IPS-20b (cell line): ENCODE results near the gene RMI2.
"Not testable (repeated sequence)": the region's sequence is repeated elsewhere in the genome, so short reads cannot be mapped to it uniquely, and the experiment has no call there.

Experiments
- H3K27ac ChIP-seq: one replicate; pipeline ENCODE4 v1.5.1; 2013; ENCODE audit warnings: low read length
- H3K27me3 ChIP-seq: 2 replicates; pipeline ENCODE4 v1.6.1; 2013; ENCODE audit warnings: mild to moderate bottlenecking, low read length, inconsistent platforms; ENCODE audit not compliant: insufficient read depth
- H3K36me3 ChIP-seq: 2 replicates; pipeline ENCODE4 v1.6.1; 2013; ENCODE audit warnings: low read depth, mild to moderate bottlenecking, inconsistent platforms, low read length, moderate library complexity; ENCODE audit not compliant: insufficient read depth
- H3K4me1 ChIP-seq: 2 replicates; pipeline ENCODE4 v1.6.1; 2013; ENCODE audit warnings: mild to moderate bottlenecking, control low read depth, inconsistent platforms, low read length, moderate library complexity; ENCODE audit not compliant: insufficient read depth
- H3K4me3 ChIP-seq: 2 replicates; pipeline ENCODE4 v1.5.1; 2013; ENCODE audit warnings: mild to moderate bottlenecking, low read length, inconsistent platforms
- H3K9ac ChIP-seq: 2 replicates; pipeline ENCODE4 v1.6.1; 2013; ENCODE audit warnings: low read depth, mild to moderate bottlenecking, inconsistent platforms, low read length, moderate library complexity
- H3K9me3 ChIP-seq: 2 replicates; pipeline ENCODE4 v1.6.1; 2013; ENCODE audit warnings: mild to moderate bottlenecking, low read depth, low read length, inconsistent platforms; ENCODE audit not compliant: insufficient read depth

RMI2 gene

GRCh38 chr16:11363927-11364258, 18.6 kb downstream of the RMI2 start:
- no peaks in the 10 kb centered on the region for H3K27me3 ChIP-seq
- H3K9ac ChIP-seq = no peak overlapping the region
- 0 out of 2 replicates have a peak, but pooled peaks cover 5% of the 10 kb centered on the region for H3K4me1 ChIP-seq
- H3K9me3 ChIP-seq = no peaks in the 10 kb centered on the region
- no peak overlapping the region for H3K4me3 ChIP-seq
- H3K36me3 ChIP-seq = no peaks in the 10 kb centered on the region
- no peak overlapping the region for H3K27ac ChIP-seq

GRCh38 chr16:11367483-11367906, 22.2 kb downstream of the RMI2 start:
- Histone ChIP-seq H3K27ac (no peak overlapping the region), H3K9me3 (no peaks in the 10 kb centered on the region), H3K4me1 (0 out of 2 replicates have a peak, but pooled peaks cover 5% of the 10 kb centered on the region), H3K4me3 (no peak overlapping the region), H3K27me3 (no peaks in the 10 kb centered on the region), H3K9ac (no peak overlapping the region; the same call in 1 of the 2 replicates), H3K36me3 (no peaks in the 10 kb centered on the region)

GRCh38 chr16:11370084-11370931, 25.0 kb downstream of the RMI2 start:
- Histone ChIP-seq H3K4me3 (no peak overlapping the region), H3K27ac (no peak overlapping the region), H3K9ac (no peak overlapping the region), H3K27me3 (no peaks in the 10 kb centered on the region), H3K4me1 (no peaks in the 10 kb centered on the region), H3K9me3 (no peaks in the 10 kb centered on the region), H3K36me3 (no peaks in the 10 kb centered on the region)

- H3K4me3 ChIP-seq, H3K27ac ChIP-seq, H3K9me3 ChIP-seq, H3K27me3 ChIP-seq, H3K36me3 ChIP-seq, H3K9ac ChIP-seq, H3K4me1 ChIP-seq: not testable (repeated sequence)
Measured at GRCh38 chr16:11370932-11371279, 25.6 kb downstream of the RMI2 start.

- Histone ChIP-seq H3K27ac (no peak overlapping the region), H3K36me3 (no peaks in the 10 kb centered on the region), H3K9ac (no peak overlapping the region), H3K9me3 (no peaks in the 10 kb centered on the region), H3K4me1 (no peaks in the 10 kb centered on the region), H3K4me3 (no peak overlapping the region), H3K27me3 (no peaks in the 10 kb centered on the region)
Measured at GRCh38 chr16:11372073-11372828, 27.0 kb downstream of the RMI2 start.

GRCh38 chr16:11372829-11373306, 27.6 kb downstream of the RMI2 start:
- H3K27me3 ChIP-seq = no peaks in the 10 kb centered on the region
- no peak overlapping the region for H3K9ac ChIP-seq
- no peak overlapping the region for H3K4me3 ChIP-seq
- H3K36me3 ChIP-seq = no peaks in the 10 kb centered on the region
- H3K4me1 ChIP-seq = no peaks in the 10 kb centered on the region
- H3K27ac ChIP-seq = no peak overlapping the region
- H3K9me3 ChIP-seq = no peaks in the 10 kb centered on the region

GRCh38 chr16:11374255-11374654, 29.0 kb downstream of the RMI2 start:
- H3K4me3 ChIP-seq = no peak overlapping the region
- no peaks in the 10 kb centered on the region for H3K36me3 ChIP-seq
- H3K27ac ChIP-seq = no peak overlapping the region
- no peak overlapping the region for H3K9ac ChIP-seq
- H3K4me1 ChIP-seq = no peaks in the 10 kb centered on the region
- H3K9me3 ChIP-seq = no peaks in the 10 kb centered on the region
- no peaks in the 10 kb centered on the region for H3K27me3 ChIP-seq

- Histone ChIP-seq H3K9me3 (no peaks in the 10 kb centered on the region), H3K36me3 (no peaks in the 10 kb centered on the region), H3K9ac (no peak overlapping the region), H3K27ac (no peak overlapping the region), H3K4me3 (no peak overlapping the region), H3K27me3 (no peaks in the 10 kb centered on the region), H3K4me1 (no peaks in the 10 kb centered on the region)
Measured at GRCh38 chr16:11377154-11377553, 31.9 kb downstream of the RMI2 start.

GRCh38 chr16:11378951-11379350, 33.7 kb downstream of the RMI2 start:
- not testable (repeated sequence) for H3K36me3 ChIP-seq, H3K9ac ChIP-seq, H3K4me3 ChIP-seq, H3K4me1 ChIP-seq, H3K27ac ChIP-seq, H3K9me3 ChIP-seq, H3K27me3 ChIP-seq

GRCh38 chr16:11379420-11379819, 34.2 kb downstream of the RMI2 start:
- no peak overlapping the region for H3K27ac ChIP-seq
- H3K27me3 ChIP-seq = no peaks in the 10 kb centered on the region
- no peak overlapping the region for H3K4me3 ChIP-seq

GRCh38 chr16:11380836-11381235, 35.6 kb downstream of the RMI2 start:
- H3K36me3 ChIP-seq = no peaks in the 10 kb centered on the region
- no peaks in the 10 kb centered on the region for H3K9me3 ChIP-seq
- H3K4me1 ChIP-seq = no peaks in the 10 kb centered on the region
- H3K4me3 ChIP-seq = no peak overlapping the region
- no peak overlapping the region for H3K27ac ChIP-seq
- no peak overlapping the region for H3K9ac ChIP-seq
- no peaks in the 10 kb centered on the region for H3K27me3 ChIP-seq

More at GRCh38 chr16:11379420-11379819, 34.2 kb downstream of the RMI2 start:
- H3K9ac ChIP-seq = no peak overlapping the region
- H3K4me1 ChIP-seq = no peaks in the 10 kb centered on the region
- H3K36me3 ChIP-seq = no peaks in the 10 kb centered on the region
- H3K9me3 ChIP-seq = no peaks in the 10 kb centered on the region
